ENCODE results near the gene RHOU.

The RHOU gene

DNA sequence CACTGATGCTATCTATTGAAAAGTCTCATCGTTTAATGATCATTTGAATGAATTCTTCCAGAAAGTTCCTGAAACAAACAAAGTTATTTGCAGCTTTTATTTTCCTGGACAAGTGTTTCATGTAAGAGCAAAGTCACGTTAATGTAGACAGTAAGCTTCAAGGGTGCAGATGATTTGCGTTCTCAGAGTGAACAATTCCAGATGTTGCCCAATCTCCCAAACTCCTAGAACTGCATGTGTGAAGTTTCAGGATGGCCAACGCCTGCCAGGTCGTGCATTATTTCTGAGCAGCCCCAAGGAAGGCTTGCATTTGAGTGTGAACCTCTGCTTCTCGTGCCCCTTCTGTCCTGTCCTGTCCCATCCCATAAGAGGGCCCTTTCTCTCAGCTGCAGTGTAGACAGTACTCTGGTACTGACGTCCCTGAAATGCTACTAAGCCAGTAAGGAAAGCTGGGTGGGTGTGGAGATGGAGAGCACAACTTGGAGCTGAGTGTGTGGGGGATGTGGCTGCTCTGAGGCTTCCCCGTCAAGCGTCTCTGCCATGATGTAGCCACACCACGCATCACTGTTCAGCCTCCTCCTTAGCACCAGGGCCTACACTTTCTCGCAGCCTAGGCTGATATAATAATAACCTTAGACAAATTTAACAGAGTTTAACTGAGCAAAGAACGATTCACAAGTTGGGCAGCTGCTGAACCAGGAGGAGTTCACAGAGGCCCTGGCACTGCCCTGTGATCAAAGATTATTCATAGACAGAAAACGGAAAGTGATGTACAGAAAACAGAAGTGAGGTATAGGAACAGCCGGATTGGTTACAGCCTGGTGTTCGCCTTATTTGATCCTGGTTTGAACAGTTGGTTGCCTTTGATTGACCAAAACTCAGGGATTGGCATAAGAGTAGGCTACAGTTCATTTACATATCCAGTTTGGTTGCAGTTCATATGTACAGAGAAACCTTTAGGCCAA is 50.4 kb downstream of the RHOU start:
- DNase-seq (ENCODE audit: low read depth) = no peak

DNA sequence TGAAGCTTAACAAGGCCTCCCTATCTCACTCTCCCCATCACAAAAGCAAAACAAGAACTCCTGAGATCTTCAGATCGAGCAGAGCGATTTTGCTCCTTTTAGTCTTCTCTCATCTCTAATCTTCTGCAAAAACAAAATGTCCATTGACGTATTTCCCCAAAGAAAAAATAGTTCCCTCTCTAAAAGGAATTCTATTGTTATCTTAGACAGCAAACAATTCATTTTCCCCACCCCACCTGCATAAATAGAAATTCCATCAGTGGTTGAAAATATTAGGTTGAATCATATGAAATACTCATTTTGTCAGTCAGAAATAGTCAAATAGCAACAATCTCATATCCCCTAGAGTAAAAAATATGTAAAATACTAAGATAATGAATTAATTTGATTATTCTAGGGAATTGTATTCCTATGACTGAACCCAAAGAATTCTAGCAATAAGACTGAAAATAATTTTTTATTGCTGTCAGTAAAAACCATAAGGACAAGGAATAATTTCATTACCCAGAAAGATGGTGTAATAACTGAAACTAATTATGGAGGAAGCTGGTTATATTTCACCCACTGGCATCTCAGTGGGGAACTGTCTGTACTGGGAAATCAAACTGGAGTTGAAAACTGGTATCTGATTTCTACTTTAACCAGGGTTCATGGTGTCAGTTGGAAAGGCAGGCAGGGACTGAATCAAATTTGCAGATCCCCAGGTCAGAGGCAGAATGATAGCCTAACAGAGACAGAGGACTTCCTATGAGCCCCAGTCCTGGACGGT is 51.3 kb downstream of the RHOU start:
- no peak for DNase-seq (ENCODE audit: low read depth)

DNA sequence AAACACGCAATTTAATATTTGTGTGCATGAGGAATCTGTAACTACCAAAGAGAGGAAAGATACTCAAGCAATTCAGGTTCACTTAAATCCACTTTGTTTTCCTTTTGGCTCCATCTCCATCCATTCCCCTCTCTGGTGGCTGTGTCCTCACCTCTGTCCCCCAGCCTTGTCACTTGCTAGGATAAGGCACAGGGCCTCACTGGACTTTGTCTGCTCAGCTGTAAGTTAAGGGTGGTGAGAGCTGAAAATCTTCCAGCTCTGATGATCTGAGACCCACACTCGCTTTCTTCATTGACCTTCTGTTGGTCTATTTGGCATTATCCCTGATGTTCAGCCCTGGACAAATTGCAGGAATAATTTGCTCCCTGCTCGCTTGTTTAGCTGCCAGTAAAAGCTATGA is 56.5 kb downstream of the RHOU start:
- DNase-seq (ENCODE audit: low read depth) = no peak

GRCh38 chr1:228792601-228793000 is 57.3 kb downstream of the RHOU start:
- DNase-seq (ENCODE audit: low read depth) = no peak

- no peak for DNase-seq (ENCODE audit: low read depth)
These were observed 57.8 kb downstream of the RHOU start for GRCh38 chr1:228793032-228793431.

GRCh38 chr1:228794173-228794572 is 58.9 kb downstream of the RHOU start:
- DNase-seq (ENCODE audit: low read depth) = no peak

DNA sequence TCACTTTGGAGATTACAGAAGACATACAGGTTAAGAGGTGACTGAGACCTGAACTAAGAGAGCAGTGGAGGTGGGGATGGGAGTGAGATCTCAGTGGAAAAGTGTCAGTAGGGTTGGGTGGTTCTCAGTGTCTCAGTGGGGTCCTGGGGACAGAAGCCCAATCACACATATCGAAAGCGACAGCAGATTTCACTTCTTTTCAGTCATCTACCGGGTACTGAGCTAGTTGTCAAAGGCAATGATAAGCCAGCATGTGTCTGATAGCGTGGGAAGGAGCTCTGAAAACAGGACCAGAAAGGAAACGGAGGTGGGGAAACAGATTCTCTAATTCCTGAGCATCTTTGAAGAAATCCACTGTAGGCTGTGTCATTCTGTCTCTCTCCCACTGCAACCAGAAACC is 59.5 kb downstream of the RHOU start:
- DNase-seq (ENCODE audit: low read depth) = no peak

GRCh38 chr1:228795596-228795995 is 60.3 kb downstream of the RHOU start:
- DNase-seq (ENCODE audit: low read depth) = no peak

Data from activated gamma-delta T cell treated with anti-CD3 and anti-CD28 coated beads, Interleukin-2, amount 50 U/mL, for 16 hours (primary cell).